MCF 10A (cell line): ENCODE results near the gene IGF1R. TPM values are rescaled to one million over a fixed set of nuclear protein-coding genes. Genes with fewer than 3 reads are reported as not detected.
"Not testable (repeated sequence)": the region's sequence is repeated elsewhere in the genome, so short reads cannot be mapped to it uniquely, and the experiment has no call there.

Experiments used
- BruUV-seq: library from RNA; stranded (reverse); fragments of 400-500 nt; replicated peaks from 2 replicates; lab custom pipeline; 2021; lab: Mats Ljungman, UMichigan
- CTCF ChIA-PET: fragments of 300-600 bp; sonication (Branson Sonifier 250); formaldehyde crosslinking; extraction: SDS; loops from one replicate; lab custom pipeline; 2021; ENCODE audit warnings: antibody characterized with exemption, inconsistent platforms; lab: Yijun Ruan, JAX
- POLR2A ChIA-PET: fragments of 300-600, 350-650 bp; sonication (Branson Sonifier 250); formaldehyde crosslinking; extraction: SDS; loops from one replicate; lab custom pipeline; 2020; ENCODE audit warnings: antibody characterized with exemption, inconsistent platforms; lab: Yijun Ruan, JAX
- DNase-seq: peaks from one replicate; pipeline ENCODE4 v3.0.0-alpha.2; 2018; ENCODE audit not compliant: unreplicated experiment
- H3K27ac Mint-ChIP-seq: one replicate; pipeline ENCODE4 v1.8.0; 2022; ENCODE audit warnings: mild to moderate bottlenecking, low read depth, mixed read lengths; ENCODE audit not compliant: unreplicated experiment
- H3K27me3 Mint-ChIP-seq: one replicate; pipeline ENCODE4 v1.8.0; 2022; ENCODE audit warnings: mixed read lengths; ENCODE audit not compliant: insufficient read depth, unreplicated experiment
- H3K36me3 Mint-ChIP-seq: one replicate; pipeline ENCODE4 v1.8.0; 2022; ENCODE audit warnings: mild to moderate bottlenecking, moderate library complexity, mixed read lengths; ENCODE audit not compliant: insufficient read depth, unreplicated experiment
- H3K4me1 Mint-ChIP-seq: one replicate; pipeline ENCODE4 v1.8.0; 2022; ENCODE audit warnings: mixed read lengths; ENCODE audit not compliant: insufficient read depth, unreplicated experiment
- H3K4me3 Mint-ChIP-seq: one replicate; pipeline ENCODE4 v1.8.0; 2022; ENCODE audit warnings: mild to moderate bottlenecking, moderate library complexity, mixed read lengths; ENCODE audit not compliant: unreplicated experiment
- H3K9me3 Mint-ChIP-seq: one replicate; pipeline ENCODE4 v1.8.0; 2022; ENCODE audit warnings: mixed read lengths; ENCODE audit not compliant: unreplicated experiment
- intact Hi-C: fragments of 100-400 bp; cut with micrococcal nuclease; formaldehyde crosslinking; loops from 2 replicates; pipeline ENCODE4 v1.14.1; 2022
- total RNA-seq: library from RNA; stranded (reverse); gene quantifications from 2 replicates; pipeline ENCODE4 v1.2.3, GENCODE V29; 2022
- TF ChIP-seq, protein P1 (sequence below): fragments of 200-600 bp; IDR thresholded peaks from one replicate; pipeline ENCODE4 v1.8.0; 2022; ENCODE audit warnings: antibody characterized with exemption, mild to moderate bottlenecking; ENCODE audit not compliant: unreplicated experiment

Gene IGF1R
- total RNA-seq, 1 experiment from 2014 or later, result 53.3 TPM

DNA sequence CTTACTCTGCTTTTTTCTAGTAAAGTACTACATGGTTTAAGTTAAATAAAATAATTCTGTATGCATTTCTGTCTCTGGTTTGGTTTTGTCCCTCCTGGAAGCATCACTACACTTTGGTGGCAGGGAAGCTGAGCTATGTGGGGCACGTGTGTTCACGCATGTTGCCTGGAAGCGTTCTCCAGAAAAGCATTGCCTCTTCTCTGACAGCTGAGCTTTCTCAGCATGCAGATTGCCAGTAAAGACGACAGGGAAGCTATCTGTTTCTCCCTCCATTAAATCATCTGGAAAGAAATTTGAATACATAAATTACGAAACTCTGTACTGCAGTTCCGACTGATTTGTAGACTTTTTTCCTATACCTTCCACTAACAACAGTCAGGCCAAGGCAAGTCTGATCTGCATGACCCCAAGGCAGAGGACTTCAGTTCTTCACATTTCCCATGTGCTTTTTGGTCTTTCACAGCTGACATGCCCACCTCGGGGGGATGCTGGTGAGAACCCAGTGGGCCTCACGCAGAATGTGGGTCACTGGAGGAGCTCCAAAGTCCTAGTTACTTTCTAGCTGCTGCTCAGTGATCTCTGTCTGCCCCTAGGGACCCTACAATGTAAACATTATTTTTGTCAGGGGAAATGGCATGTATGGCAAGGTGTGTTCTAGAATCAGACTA is 316.3 kb downstream of the IGF1R start:
- POLR2A ChIA-PET, result interaction anchor here (0.6 to 1.4 kb wide), 4 partner anchors 8 to 799 kb away, joined by 3 to 4 read pairs (median 3); no protein-coding TSS in a partner anchor
- intact Hi-C loops, result no loop called here
- Mint-ChIP-seq H3K4me1 (no peaks in the 10 kb centered on the region), H3K36me3 (peaks cover 46% of the 10 kb centered on the region), H3K4me3 (no peak overlapping the region), H3K27ac (no peak overlapping the region), H3K9me3 (no peaks in the 10 kb centered on the region), H3K27me3 (no peaks in the 10 kb centered on the region)
- no peak for DNase-seq
- CTCF ChIA-PET, result interaction anchor here (0.6 to 0.8 kb wide), 2 partner anchors 72 to 522 kb away, joined by 4 to 5 read pairs; no protein-coding TSS in a partner anchor
- no TSS peak for BruUV-seq
- TF ChIP-seq, protein P1, sequence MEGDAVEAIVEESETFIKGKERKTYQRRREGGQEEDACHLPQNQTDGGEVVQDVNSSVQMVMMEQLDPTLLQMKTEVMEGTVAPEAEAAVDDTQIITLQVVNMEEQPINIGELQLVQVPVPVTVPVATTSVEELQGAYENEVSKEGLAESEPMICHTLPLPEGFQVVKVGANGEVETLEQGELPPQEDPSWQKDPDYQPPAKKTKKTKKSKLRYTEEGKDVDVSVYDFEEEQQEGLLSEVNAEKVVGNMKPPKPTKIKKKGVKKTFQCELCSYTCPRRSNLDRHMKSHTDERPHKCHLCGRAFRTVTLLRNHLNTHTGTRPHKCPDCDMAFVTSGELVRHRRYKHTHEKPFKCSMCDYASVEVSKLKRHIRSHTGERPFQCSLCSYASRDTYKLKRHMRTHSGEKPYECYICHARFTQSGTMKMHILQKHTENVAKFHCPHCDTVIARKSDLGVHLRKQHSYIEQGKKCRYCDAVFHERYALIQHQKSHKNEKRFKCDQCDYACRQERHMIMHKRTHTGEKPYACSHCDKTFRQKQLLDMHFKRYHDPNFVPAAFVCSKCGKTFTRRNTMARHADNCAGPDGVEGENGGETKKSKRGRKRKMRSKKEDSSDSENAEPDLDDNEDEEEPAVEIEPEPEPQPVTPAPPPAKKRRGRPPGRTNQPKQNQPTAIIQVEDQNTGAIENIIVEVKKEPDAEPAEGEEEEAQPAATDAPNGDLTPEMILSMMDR, result no peak

DNA sequence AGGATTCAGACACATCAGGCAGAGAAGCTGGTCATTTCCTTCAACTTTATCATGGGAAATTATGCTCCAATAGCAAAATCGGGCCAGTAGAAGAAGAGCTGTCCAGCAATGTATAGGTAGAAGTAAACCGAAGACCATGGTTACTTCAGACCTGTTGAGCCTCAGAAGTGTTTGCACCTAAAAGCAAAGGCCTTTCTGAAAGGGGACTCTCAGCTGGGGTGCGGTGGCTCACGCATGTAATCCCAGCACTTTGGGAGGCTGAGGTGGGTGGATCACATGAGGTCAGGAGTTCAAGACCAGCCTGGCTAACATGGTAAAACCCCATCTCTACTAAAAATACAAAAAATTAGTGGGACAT is 316.8 kb downstream of the IGF1R start:
- POLR2A ChIA-PET, result interaction anchor here (0.6 to 1.4 kb wide), 2 partner anchors 9 to 68 kb away, joined by 3 read pairs; no protein-coding TSS in a partner anchor
- DNase-seq, H3K27me3 Mint-ChIP-seq, H3K9me3 Mint-ChIP-seq, intact Hi-C loops, H3K4me1 Mint-ChIP-seq, H3K27ac Mint-ChIP-seq, BruUV-seq, H3K4me3 Mint-ChIP-seq: not testable (repeated sequence)
- peaks cover 41% of the 10 kb centered on the region for H3K36me3 Mint-ChIP-seq
- CTCF ChIA-PET, result interaction anchor here (0.6 kb wide), 2 partner anchors 71 to 123 kb away, joined by 3 to 5 read pairs; no protein-coding TSS in a partner anchor

DNA sequence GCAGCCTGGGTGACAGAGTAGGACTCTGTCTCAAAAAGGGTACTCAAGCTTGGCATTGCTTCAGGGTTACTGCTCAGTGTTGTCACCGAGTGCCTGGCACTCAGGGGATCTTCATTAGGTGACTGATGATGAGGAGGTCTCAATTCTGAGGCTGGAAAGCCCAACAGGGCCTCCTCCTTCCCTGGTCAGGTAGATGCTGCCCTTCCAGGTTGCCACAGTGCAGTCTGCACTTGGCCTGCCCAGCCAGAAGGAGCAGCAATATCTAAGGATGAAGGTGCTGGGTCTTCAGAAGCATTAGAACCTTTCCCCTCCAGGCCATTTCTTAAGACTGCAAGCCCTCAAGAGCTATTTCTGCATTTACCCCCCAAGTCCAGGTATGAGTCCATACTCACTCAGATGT is 317.3 kb downstream of the IGF1R start:
- Mint-ChIP-seq H3K9me3 (no peaks in the 10 kb centered on the region), H3K4me3 (no peak overlapping the region), H3K4me1 (no peaks in the 10 kb centered on the region), H3K27me3 (no peaks in the 10 kb centered on the region), H3K27ac (no peak overlapping the region), H3K36me3 (peaks cover 36% of the 10 kb centered on the region)
- no peak for DNase-seq
- TF ChIP-seq, protein P1, result no peak
- ChIA-PET CTCF (interaction anchor here (0.6 kb wide), 1 partner anchor 122 kb away, joined by 3 read pairs; no protein-coding TSS in a partner anchor), POLR2A (interaction anchor here (1.4 kb wide), 1 partner anchor 9 kb away, joined by 3 read pairs; no protein-coding TSS in a partner anchor)
- intact Hi-C loops, result no loop called here
- BruUV-seq, result no TSS peak

DNA sequence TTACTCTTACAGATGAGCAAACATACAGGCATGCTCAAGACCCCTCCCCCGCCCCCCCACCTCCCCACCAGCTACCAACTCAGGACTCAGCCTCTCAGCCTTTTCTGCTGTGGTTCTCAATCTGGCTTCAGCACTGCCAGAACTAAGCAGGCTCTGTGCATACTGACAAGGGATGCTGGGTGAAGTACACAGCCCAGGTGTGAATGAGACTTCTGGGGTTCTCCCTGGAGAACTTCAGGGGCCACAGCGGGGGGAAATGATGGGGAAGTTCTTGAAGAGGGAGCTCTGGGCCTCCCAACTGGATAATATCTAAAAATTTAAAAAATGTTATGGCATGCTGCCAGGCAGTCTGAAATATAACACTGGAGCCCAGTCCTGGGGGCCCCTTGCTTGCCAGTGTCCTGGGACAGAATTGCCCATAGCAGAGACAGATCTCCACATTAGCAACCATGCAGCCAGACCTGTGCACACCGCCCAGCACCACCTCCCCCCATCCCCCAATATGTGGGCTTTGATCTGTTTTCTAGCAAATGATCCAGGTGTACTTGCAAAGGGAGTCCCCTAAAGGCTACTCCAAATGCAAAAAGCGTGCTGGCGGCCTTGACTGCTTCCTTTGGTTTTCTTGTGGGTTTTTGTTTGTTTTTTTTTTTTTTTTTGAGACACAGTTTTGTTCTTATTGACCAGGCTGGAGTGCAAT is 317.9 kb downstream of the IGF1R start:
- no peak overlapping the region for H3K27ac Mint-ChIP-seq
- DNase-seq, result no peak
- intact Hi-C loops, result no loop called here
- no peaks in the 10 kb centered on the region for H3K27me3 Mint-ChIP-seq
- no peaks in the 10 kb centered on the region for H3K9me3 Mint-ChIP-seq
- POLR2A ChIA-PET, result no interaction called here
- CTCF ChIA-PET, result interaction anchor here (0.6 kb wide), 1 partner anchor 33 kb away, joined by 3 read pairs; no protein-coding TSS in a partner anchor
- TF ChIP-seq, protein P1, result no peak
- no peak overlapping the region for H3K4me3 Mint-ChIP-seq
- no TSS peak for BruUV-seq
- H3K36me3 Mint-ChIP-seq, result peaks cover 30% of the 10 kb centered on the region
- no peaks in the 10 kb centered on the region for H3K4me1 Mint-ChIP-seq
